NCI-H2029 (cell line): ENCODE data around the gene RNF180.
"Not testable (repeated sequence)": the region's sequence is repeated elsewhere in the genome, so short reads cannot be mapped to it uniquely, and the experiment has no call there.

Experiments
- DNase-seq: peaks from one replicate; lab custom pipeline; 2025; lab: John Stamatoyannopoulos, UW

The RNF180 gene

GRCh38 chr5:64180661-64181343, 15.2 kb downstream of the RNF180 start:
- DNase-seq, result no peak

DNA sequence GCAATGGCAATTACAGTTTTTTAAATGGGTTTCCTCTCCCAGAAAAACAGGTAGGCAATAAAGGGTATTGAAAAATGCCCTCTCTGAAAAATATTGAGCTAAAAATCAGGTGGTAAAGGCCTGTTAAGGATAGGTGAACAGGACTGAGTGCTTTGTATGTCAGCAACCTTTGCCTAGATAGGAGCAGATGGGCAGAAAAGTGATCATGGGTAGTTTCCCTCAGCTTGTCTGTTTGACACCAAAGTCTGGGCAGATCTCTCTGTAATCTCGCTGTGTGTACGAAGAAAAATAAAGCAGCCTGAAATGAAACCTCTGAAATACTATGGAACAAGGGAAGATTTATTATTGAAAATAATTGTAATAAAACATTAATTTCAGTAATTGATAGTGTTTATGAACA, 15.8 kb downstream of the RNF180 start:
- DNase-seq, result no peak

GRCh38 chr5:64183956-64184355, 18.3 kb downstream of the RNF180 start:
- DNase-seq, result no peak

GRCh38 chr5:64184832-64185231, 19.2 kb downstream of the RNF180 start:
- DNase-seq, result no peak

DNA sequence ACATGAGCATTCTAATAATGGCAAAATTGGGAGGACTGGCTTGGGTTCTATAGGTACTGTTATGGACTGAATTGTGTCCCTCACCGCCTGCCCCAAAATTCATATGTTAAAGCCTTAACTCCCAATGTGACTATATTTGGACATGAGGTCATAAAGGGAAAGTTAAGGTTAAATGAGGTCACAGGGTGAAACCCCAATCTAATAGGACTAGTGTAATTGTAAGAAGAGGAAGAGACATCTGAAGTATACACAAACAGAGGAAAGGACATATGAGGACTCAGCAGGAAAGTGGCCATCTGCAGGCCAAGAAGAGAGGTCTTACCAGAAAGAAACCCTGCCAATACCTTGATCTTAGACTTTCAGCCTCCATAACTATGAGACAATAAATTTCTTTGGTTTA, 23.1 kb downstream of the RNF180 start:
- DNase-seq, result no peak

DNA sequence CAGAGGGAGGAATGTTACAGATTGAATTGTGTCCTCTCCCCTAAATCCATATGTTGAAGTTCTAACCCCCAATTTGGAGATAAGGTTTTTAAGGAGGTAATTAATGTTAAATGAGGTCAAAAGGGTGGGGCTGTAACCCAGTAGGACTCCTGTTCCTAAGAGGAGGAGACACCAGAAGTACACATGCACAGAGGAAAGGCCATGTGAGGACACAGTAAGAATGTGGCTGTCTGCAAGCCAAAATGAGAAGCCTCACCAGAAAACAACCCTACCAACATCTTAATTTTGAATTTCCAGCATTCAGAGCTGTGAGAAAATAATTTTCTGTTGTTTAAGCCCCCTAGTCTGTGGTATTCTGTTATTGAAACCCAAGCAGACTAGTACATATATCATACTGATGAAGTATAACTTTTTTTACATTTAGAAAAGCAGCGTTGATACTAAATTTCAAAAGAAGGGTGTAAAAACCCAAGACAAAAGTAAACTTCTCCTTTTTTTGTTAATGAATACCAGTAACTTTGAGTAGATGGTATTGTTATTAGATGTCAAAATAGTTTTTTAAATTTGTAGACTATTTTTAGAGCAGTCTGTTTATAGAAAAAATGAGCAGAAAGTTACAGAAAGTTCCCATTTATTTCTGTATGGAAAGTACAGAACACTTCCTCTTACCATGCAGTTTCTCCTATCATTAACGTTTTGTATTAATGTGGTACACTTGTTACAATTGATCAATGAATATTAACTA, 25.1 kb downstream of the RNF180 start:
- DNase-seq, result no peak

DNA sequence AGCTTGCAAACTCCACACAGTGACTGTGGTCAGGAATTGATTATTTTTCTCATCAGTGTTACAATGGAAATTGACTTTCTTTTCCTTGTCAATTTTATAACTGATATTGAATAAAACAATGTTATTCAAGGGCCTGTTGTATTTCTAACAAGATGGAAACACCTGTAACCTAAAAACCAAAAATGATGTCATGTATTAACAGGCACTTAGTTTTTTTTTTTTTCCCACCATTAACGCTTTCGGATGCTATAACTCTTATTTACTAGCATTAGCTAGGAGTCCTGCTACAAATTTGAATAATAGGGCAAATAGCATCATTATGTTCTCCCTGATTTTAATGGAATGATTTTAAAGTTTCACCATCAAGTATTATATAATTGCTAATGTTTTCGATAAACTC, 30.3 kb downstream of the RNF180 start:
- DNase-seq, result no peak

- no peak for DNase-seq
Measured at GRCh38 chr5:64199425-64199824, 33.8 kb downstream of the RNF180 start.

- no peak for DNase-seq
Measured at GRCh38 chr5:64201996-64202395, 36.4 kb downstream of the RNF180 start.

- no peak for DNase-seq
Measured at GRCh38 chr5:64206653-64207052, 41.0 kb downstream of the RNF180 start.

GRCh38 chr5:64207978-64208377, 42.3 kb downstream of the RNF180 start:
- DNase-seq, result no peak

GRCh38 chr5:64209353-64209752, 43.7 kb downstream of the RNF180 start:
- DNase-seq, result no peak

- no peak for DNase-seq
Measured at GRCh38 chr5:64210866-64211265, 45.2 kb downstream of the RNF180 start.

- DNase-seq, result no peak
Measured at GRCh38 chr5:64213011-64213410, 47.4 kb downstream of the RNF180 start.

DNA sequence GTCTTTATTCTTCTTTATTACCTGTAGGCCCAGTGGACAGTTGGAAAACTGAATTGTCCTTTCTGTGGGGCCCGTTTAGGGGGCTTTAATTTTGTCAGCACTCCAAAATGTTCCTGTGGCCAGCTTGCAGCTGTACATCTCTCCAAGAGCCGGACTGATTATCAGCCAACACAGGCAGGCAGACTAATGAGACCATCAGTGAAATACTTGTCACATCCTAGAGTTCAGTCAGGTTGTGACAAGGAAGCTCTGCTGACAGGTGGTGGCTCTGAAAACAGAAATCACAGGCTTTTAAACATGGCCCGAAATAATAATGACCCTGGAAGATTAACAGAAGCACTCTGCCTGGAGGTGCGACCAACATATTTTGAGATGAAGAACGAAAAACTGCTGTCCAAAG, 47.9 kb downstream of the RNF180 start:
- DNase-seq, result no peak

DNA sequence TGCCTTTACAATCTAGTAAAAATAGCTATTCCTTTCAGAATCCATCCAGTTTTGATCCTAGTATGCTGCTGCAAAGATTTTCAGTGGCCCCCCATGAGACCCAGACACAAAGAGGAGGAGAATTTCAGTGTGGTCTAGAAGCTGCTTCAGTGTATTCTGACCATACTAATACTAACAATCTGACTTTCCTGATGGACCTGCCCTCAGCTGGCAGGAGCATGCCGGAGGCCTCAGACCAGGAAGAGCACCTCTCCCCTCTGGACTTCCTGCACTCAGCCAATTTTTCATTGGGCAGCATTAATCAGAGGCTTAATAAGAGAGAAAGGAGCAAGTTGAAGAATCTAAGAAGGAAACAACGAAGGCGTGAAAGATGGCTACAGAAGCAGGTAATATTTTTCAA, 48.5 kb downstream of the RNF180 start:
- DNase-seq, result no peak

- DNase-seq, result no peak
Measured at GRCh38 chr5:64221911-64222310, 56.3 kb downstream of the RNF180 start.

GRCh38 chr5:64225286-64225981, 59.8 kb downstream of the RNF180 start:
- DNase-seq, result not testable (repeated sequence)

DNA sequence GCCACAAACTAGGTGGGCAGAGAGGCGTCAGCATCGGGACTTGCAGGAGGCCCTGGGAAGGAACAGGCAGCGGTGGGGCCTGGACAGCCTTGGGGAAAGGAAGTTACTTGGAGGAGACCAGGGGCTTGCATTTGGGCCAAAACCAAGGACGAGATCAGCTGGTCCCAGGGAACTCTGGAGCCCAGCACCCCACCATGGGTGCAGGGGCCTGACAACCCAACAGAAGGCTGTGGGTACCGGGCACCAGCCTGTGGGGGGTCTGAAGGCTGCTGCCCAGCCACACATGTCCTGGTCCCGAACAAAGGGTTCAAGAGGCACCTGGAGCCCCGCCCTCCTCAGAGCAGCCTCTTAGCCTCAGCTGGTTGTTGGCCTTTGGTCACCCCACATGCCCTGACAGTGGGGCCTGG, 61.5 kb downstream of the RNF180 start:
- DNase-seq, result not testable (repeated sequence)

- DNase-seq, result peak; percentile 28
Measured at GRCh38 chr5:64229163-64229774, 63.6 kb downstream of the RNF180 start.

DNA sequence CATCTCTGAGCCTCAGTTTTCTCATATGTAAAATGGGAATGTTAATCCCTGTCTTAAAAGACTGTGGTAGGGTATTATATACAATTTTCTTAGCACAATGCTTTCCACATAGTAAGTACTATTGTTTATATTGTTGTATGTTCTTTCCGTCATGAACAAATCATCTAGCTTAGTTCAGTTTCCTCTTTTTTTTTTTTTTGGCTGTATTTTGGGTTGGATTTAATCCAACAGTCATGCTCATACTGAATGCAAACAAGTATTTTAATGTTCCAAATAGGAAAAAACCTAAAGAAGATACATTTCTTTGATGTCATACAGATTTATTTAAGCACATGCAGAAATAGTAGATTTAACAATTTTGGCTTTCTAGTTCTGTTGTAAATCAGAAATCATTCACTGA, 95.1 kb downstream of the RNF180 start:
- no peak for DNase-seq

- DNase-seq, result no peak
Measured at GRCh38 chr5:64269164-64269563, 103.5 kb downstream of the RNF180 start.

- no peak for DNase-seq
Measured at GRCh38 chr5:64273276-64273675, 107.6 kb downstream of the RNF180 start.
